ENCODE measurements around the gene MICOS13. TPM values are rescaled to one million over a fixed set of nuclear protein-coding genes. Genes with fewer than 3 reads are reported as not detected.

MICOS13 gene
- total RNA-seq, 1 experiment from 2014 or later: 32.5 TPM

DNA sequence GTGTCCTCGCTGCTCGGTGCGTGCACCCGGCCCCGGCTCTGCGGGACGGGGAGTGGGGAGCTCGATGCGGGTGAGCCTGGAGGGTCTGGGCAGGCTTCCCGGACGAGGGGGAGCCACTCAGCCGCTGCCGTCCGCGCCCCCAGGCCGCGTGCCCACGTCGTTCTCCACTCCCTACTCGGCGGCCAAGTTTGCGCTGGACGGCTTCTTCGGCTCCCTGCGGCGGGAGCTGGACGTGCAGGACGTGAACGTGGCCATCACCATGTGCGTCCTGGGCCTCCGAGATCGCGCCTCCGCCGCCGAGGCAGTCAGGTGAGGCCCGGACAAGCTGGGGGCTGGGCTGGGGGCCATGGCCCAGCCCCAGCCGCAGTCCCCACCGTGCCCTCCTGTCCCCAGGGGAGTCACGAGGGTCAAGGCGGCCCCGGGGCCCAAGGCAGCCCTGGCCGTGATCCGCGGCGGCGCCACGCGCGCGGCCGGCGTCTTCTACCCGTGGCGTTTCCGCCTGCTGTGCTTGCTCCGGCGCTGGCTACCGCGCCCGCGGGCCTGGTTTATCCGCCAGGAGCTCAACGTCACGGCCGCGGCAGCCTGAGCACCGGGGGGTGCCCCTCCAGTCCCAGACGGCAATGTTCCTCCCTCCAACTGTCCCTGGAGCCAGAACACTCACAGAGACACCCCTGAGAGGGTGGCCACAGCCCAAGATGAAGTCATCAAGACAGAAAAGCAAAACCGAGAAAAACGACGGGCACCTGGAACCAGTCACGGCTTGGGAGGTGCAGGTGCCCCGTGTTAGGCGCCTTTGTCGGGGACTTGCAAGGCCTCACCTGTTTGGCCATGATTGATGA is 7.3 kb upstream of the MICOS13 start (continued):
- TF ChIP-seq IRF1 (CRISPR knock-in tag; IDR thresholded peaks at IDR 0.05) (no peak), JUN (CRISPR knock-in tag; IDR thresholded peaks at IDR 0.05) (no peak)
- TF ChIP-seq, protein P1, sequence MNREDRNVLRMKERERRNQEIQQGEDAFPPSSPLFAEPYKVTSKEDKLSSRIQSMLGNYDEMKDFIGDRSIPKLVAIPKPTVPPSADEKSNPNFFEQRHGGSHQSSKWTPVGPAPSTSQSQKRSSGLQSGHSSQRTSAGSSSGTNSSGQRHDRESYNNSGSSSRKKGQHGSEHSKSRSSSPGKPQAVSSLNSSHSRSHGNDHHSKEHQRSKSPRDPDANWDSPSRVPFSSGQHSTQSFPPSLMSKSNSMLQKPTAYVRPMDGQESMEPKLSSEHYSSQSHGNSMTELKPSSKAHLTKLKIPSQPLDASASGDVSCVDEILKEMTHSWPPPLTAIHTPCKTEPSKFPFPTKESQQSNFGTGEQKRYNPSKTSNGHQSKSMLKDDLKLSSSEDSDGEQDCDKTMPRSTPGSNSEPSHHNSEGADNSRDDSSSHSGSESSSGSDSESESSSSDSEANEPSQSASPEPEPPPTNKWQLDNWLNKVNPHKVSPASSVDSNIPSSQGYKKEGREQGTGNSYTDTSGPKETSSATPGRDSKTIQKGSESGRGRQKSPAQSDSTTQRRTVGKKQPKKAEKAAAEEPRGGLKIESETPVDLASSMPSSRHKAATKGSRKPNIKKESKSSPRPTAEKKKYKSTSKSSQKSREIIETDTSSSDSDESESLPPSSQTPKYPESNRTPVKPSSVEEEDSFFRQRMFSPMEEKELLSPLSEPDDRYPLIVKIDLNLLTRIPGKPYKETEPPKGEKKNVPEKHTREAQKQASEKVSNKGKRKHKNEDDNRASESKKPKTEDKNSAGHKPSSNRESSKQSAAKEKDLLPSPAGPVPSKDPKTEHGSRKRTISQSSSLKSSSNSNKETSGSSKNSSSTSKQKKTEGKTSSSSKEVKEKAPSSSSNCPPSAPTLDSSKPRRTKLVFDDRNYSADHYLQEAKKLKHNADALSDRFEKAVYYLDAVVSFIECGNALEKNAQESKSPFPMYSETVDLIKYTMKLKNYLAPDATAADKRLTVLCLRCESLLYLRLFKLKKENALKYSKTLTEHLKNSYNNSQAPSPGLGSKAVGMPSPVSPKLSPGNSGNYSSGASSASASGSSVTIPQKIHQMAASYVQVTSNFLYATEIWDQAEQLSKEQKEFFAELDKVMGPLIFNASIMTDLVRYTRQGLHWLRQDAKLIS (CRISPR knock-in tag; IDR thresholded peaks at IDR 0.05; ENCODE audit: borderline replicate concordance): no peak

DNA sequence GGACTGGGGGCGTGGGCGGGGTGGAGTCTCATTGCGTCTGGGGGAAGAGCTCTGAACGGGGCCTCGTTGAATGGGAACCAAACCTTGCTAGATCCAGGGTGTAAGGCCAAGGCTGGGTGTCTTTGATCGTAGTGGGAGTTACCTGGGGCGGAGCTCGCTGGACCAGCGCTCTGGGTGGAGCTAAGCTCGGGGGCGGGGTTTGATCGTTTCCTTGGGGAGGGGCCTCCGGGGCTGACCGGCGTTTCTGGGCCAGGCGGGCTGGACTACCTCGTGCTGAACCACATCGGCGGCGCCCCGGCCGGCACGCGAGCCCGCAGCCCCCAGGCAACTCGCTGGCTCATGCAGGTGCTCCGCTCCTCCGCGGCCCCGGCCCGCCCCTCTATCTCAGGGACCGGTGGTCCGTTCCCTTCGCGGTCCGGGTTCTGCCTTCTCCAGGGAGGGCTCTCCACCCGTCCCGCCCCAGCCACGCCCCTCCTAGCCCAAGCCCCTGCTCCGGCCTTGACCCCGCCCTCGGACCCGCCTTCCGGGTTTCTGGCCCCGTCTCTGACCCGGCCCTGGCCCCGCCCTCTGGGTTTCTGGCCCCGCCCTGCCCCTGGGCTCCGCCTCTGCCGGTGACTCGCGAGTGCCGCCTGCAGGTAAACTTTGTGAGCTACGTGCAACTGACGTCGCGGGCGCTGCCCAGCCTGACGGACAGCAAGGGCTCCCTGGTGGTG is 6.5 kb upstream of the MICOS13 start:
- H3K36me3 Mint-ChIP-seq: peaks cover 11% of the 10 kb centered on the region
- H3K27ac Mint-ChIP-seq: peak overlapping the region; percentile 74
- TF ChIP-seq, protein P2, sequence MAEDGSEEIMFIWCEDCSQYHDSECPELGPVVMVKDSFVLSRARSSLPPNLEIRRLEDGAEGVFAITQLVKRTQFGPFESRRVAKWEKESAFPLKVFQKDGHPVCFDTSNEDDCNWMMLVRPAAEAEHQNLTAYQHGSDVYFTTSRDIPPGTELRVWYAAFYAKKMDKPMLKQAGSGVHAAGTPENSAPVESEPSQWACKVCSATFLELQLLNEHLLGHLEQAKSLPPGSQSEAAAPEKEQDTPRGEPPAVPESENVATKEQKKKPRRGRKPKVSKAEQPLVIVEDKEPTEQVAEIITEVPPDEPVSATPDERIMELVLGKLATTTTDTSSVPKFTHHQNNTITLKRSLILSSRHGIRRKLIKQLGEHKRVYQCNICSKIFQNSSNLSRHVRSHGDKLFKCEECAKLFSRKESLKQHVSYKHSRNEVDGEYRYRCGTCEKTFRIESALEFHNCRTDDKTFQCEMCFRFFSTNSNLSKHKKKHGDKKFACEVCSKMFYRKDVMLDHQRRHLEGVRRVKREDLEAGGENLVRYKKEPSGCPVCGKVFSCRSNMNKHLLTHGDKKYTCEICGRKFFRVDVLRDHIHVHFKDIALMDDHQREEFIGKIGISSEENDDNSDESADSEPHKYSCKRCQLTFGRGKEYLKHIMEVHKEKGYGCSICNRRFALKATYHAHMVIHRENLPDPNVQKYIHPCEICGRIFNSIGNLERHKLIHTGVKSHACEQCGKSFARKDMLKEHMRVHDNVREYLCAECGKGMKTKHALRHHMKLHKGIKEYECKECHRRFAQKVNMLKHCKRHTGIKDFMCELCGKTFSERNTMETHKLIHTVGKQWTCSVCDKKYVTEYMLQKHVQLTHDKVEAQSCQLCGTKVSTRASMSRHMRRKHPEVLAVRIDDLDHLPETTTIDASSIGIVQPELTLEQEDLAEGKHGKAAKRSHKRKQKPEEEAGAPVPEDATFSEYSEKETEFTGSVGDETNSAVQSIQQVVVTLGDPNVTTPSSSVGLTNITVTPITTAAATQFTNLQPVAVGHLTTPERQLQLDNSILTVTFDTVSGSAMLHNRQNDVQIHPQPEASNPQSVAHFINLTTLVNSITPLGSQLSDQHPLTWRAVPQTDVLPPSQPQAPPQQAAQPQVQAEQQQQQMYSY (CRISPR knock-in tag; IDR thresholded peaks at IDR 0.05): peak; percentile 94
- 0 out of 2 replicates have a peak, but pooled peaks have one; percentile 55 for TF ChIP-seq ETV6 (CRISPR knock-in tag; IDR thresholded peaks at IDR 0.05)
- TF ChIP-seq, protein P3, sequence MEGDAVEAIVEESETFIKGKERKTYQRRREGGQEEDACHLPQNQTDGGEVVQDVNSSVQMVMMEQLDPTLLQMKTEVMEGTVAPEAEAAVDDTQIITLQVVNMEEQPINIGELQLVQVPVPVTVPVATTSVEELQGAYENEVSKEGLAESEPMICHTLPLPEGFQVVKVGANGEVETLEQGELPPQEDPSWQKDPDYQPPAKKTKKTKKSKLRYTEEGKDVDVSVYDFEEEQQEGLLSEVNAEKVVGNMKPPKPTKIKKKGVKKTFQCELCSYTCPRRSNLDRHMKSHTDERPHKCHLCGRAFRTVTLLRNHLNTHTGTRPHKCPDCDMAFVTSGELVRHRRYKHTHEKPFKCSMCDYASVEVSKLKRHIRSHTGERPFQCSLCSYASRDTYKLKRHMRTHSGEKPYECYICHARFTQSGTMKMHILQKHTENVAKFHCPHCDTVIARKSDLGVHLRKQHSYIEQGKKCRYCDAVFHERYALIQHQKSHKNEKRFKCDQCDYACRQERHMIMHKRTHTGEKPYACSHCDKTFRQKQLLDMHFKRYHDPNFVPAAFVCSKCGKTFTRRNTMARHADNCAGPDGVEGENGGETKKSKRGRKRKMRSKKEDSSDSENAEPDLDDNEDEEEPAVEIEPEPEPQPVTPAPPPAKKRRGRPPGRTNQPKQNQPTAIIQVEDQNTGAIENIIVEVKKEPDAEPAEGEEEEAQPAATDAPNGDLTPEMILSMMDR (IDR thresholded peaks at IDR 0.05): peak; percentile 73; the same call in 1 of the 2 replicates
- TF ChIP-seq GABPB1 (CRISPR knock-in tag; IDR thresholded peaks at IDR 0.05): peak; percentile 32; the same call in 1 of the 2 replicates
- TF ChIP-seq, protein P4, sequence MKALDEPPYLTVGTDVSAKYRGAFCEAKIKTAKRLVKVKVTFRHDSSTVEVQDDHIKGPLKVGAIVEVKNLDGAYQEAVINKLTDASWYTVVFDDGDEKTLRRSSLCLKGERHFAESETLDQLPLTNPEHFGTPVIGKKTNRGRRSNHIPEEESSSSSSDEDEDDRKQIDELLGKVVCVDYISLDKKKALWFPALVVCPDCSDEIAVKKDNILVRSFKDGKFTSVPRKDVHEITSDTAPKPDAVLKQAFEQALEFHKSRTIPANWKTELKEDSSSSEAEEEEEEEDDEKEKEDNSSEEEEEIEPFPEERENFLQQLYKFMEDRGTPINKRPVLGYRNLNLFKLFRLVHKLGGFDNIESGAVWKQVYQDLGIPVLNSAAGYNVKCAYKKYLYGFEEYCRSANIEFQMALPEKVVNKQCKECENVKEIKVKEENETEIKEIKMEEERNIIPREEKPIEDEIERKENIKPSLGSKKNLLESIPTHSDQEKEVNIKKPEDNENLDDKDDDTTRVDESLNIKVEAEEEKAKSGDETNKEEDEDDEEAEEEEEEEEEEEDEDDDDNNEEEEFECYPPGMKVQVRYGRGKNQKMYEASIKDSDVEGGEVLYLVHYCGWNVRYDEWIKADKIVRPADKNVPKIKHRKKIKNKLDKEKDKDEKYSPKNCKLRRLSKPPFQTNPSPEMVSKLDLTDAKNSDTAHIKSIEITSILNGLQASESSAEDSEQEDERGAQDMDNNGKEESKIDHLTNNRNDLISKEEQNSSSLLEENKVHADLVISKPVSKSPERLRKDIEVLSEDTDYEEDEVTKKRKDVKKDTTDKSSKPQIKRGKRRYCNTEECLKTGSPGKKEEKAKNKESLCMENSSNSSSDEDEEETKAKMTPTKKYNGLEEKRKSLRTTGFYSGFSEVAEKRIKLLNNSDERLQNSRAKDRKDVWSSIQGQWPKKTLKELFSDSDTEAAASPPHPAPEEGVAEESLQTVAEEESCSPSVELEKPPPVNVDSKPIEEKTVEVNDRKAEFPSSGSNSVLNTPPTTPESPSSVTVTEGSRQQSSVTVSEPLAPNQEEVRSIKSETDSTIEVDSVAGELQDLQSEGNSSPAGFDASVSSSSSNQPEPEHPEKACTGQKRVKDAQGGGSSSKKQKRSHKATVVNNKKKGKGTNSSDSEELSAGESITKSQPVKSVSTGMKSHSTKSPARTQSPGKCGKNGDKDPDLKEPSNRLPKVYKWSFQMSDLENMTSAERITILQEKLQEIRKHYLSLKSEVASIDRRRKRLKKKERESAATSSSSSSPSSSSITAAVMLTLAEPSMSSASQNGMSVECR (CRISPR knock-in tag; IDR thresholded peaks at IDR 0.05; ENCODE audit: borderline replicate concordance): 0 out of 2 replicates have a peak, but pooled peaks have one; percentile 24
- TF ChIP-seq, protein P5, sequence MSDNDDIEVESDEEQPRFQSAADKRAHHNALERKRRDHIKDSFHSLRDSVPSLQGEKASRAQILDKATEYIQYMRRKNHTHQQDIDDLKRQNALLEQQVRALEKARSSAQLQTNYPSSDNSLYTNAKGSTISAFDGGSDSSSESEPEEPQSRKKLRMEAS (CRISPR knock-in tag; IDR thresholded peaks at IDR 0.05): peak; percentile 60
- TF ChIP-seq, protein P6, sequence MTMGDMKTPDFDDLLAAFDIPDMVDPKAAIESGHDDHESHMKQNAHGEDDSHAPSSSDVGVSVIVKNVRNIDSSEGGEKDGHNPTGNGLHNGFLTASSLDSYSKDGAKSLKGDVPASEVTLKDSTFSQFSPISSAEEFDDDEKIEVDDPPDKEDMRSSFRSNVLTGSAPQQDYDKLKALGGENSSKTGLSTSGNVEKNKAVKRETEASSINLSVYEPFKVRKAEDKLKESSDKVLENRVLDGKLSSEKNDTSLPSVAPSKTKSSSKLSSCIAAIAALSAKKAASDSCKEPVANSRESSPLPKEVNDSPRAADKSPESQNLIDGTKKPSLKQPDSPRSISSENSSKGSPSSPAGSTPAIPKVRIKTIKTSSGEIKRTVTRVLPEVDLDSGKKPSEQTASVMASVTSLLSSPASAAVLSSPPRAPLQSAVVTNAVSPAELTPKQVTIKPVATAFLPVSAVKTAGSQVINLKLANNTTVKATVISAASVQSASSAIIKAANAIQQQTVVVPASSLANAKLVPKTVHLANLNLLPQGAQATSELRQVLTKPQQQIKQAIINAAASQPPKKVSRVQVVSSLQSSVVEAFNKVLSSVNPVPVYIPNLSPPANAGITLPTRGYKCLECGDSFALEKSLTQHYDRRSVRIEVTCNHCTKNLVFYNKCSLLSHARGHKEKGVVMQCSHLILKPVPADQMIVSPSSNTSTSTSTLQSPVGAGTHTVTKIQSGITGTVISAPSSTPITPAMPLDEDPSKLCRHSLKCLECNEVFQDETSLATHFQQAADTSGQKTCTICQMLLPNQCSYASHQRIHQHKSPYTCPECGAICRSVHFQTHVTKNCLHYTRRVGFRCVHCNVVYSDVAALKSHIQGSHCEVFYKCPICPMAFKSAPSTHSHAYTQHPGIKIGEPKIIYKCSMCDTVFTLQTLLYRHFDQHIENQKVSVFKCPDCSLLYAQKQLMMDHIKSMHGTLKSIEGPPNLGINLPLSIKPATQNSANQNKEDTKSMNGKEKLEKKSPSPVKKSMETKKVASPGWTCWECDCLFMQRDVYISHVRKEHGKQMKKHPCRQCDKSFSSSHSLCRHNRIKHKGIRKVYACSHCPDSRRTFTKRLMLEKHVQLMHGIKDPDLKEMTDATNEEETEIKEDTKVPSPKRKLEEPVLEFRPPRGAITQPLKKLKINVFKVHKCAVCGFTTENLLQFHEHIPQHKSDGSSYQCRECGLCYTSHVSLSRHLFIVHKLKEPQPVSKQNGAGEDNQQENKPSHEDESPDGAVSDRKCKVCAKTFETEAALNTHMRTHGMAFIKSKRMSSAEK (CRISPR knock-in tag; IDR thresholded peaks at IDR 0.05; ENCODE audit: borderline replicate concordance): no peak
- TF ChIP-seq ZNF263 (CRISPR knock-in tag; IDR thresholded peaks at IDR 0.05; ENCODE audit: low read depth): no peak
- peak; percentile 57; the same call in 1 of the 2 replicates for TF ChIP-seq NFATC4 (CRISPR knock-in tag; IDR thresholded peaks at IDR 0.05)

More for the DNA sequence above, 6.5 kb upstream of the MICOS13 start:
- ChIA-PET POLR2A (interaction anchor here (0.6 to 1.9 kb wide), 8 partner anchors 11 to 496 kb away, joined by 3 to 10 read pairs (median 5); partner anchors contain the start of genes CATSPERD, DUS3L, LONP1 and SAFB), CTCF (interaction anchor here (0.5 to 2.8 kb wide), 33 partner anchors 9 to 489 kb away, joined by 3 to 22 read pairs (median 5); partner anchors contain the start of genes CATSPERD, DUS3L, LONP1 and NDUFA11)
- no peaks in the 10 kb centered on the region for H3K9me3 Mint-ChIP-seq
- peak; percentile 100 for DNase-seq (ENCODE audit: low spot score)
- ATAC-seq: peak; percentile 80
- H3K27me3 Mint-ChIP-seq (ENCODE audit: low read depth): peaks cover 13% of the 10 kb centered on the region; the same call in 1 of the 2 replicates
- peaks cover 12% of the 10 kb centered on the region for H3K4me1 Mint-ChIP-seq
- peak overlapping the region; percentile 63 for H3K4me3 Mint-ChIP-seq
